HepG2 (cell line): ENCODE data around the gene TMBIM4. TPM values are rescaled to one million over a fixed set of nuclear protein-coding genes. Genes with fewer than 3 reads are reported as not detected.

Source experiments
- CEBPG ChIP-seq: IDR thresholded peaks from 2 replicates; pipeline ENCODE4 v1.6.1; 2016
- ELK4 ChIP-seq: sonication (generic); formaldehyde crosslinking; IDR thresholded peaks from 2 replicates; pipeline ENCODE4 v1.9.0; 2021; ENCODE audit warnings: missing genetic modification reagents, borderline replicate concordance
- ETV5 ChIP-seq: IDR thresholded peaks from 2 replicates; pipeline ENCODE4 v1.6.1; 2018; ENCODE audit warnings: missing biosample characterization, missing genetic modification reagents, inconsistent platforms, borderline replicate concordance
- PREB ChIP-seq: sonication (generic); formaldehyde crosslinking; IDR thresholded peaks from 2 replicates; pipeline ENCODE4 v1.4.0; 2020; ENCODE audit warnings: missing genetic modification reagents
- PRPF4 ChIP-seq: fragments of 200-400 bp; formaldehyde crosslinking; IDR thresholded peaks from 2 replicates; pipeline ENCODE4 v1.6.1; 2016; ENCODE audit warnings: low read length, low read depth; ENCODE audit not compliant: poor library complexity, severe bottlenecking
- ZNF720 ChIP-seq: sonication (generic); formaldehyde crosslinking; IDR thresholded peaks from 2 replicates; pipeline ENCODE4 v1.4.0; 2020; ENCODE audit warnings: missing genetic modification reagents
- polyA plus RNA-seq, 8 experiments: library from polyadenylated mRNA; depleted of rRNA in 3 of 8; stranded (reverse) in 7 of 8; unstranded in 1 of 8; fragments of >200 nt; fragmentation: Illumina TruSeq in 4 of 8; extraction: Trizol in 4 of 8; gene quantifications; 2 replicates each; pipeline versions ENCODE4 v1.2.1 to v1.2.3, GENCODE V29; 2011 to 2016; ENCODE audit warnings: low read depth in 4 of 8, missing spikeins in 1 of 8, mixed read lengths in 1 of 8; ENCODE audit not compliant: insufficient read depth in 1 of 8
- total RNA-seq, 5 experiments: library from RNA; depleted of rRNA; stranded (reverse); fragments of >200 nt; fragmentation: Illumina TruSeq; extraction: Trizol; gene quantifications; 2 replicates each; pipeline ENCODE4 v1.2.3, GENCODE V29; 2016; ENCODE audit warnings: low read depth in 1 of 5
- TF ChIP-seq, protein P1 (sequence below): sonication (generic); formaldehyde crosslinking; IDR thresholded peaks from 2 replicates; pipeline ENCODE4 v1.4.0; 2020; ENCODE audit warnings: mild to moderate bottlenecking, missing genetic modification reagents
- TF ChIP-seq, protein P2 (sequence below), 2 experiments: sonication (generic) in 1 of 2; formaldehyde crosslinking in 1 of 2; IDR thresholded peaks; 2 replicates each; pipeline versions ENCODE4 v1.4.0 to v1.6.1; 2016 to 2020; ENCODE audit warnings: borderline replicate concordance in 1 of 2, low read depth in 1 of 2, mild to moderate bottlenecking in 1 of 2, missing genetic modification reagents in 1 of 2

TMBIM4 gene
- total and polyA plus RNA-seq, 2 of the 13 experiments (the other 11 are each of a cell fraction or from before 2014, with no cell fraction given), result 60.5 to 67.7 TPM

- TF ChIP-seq, protein P1, sequence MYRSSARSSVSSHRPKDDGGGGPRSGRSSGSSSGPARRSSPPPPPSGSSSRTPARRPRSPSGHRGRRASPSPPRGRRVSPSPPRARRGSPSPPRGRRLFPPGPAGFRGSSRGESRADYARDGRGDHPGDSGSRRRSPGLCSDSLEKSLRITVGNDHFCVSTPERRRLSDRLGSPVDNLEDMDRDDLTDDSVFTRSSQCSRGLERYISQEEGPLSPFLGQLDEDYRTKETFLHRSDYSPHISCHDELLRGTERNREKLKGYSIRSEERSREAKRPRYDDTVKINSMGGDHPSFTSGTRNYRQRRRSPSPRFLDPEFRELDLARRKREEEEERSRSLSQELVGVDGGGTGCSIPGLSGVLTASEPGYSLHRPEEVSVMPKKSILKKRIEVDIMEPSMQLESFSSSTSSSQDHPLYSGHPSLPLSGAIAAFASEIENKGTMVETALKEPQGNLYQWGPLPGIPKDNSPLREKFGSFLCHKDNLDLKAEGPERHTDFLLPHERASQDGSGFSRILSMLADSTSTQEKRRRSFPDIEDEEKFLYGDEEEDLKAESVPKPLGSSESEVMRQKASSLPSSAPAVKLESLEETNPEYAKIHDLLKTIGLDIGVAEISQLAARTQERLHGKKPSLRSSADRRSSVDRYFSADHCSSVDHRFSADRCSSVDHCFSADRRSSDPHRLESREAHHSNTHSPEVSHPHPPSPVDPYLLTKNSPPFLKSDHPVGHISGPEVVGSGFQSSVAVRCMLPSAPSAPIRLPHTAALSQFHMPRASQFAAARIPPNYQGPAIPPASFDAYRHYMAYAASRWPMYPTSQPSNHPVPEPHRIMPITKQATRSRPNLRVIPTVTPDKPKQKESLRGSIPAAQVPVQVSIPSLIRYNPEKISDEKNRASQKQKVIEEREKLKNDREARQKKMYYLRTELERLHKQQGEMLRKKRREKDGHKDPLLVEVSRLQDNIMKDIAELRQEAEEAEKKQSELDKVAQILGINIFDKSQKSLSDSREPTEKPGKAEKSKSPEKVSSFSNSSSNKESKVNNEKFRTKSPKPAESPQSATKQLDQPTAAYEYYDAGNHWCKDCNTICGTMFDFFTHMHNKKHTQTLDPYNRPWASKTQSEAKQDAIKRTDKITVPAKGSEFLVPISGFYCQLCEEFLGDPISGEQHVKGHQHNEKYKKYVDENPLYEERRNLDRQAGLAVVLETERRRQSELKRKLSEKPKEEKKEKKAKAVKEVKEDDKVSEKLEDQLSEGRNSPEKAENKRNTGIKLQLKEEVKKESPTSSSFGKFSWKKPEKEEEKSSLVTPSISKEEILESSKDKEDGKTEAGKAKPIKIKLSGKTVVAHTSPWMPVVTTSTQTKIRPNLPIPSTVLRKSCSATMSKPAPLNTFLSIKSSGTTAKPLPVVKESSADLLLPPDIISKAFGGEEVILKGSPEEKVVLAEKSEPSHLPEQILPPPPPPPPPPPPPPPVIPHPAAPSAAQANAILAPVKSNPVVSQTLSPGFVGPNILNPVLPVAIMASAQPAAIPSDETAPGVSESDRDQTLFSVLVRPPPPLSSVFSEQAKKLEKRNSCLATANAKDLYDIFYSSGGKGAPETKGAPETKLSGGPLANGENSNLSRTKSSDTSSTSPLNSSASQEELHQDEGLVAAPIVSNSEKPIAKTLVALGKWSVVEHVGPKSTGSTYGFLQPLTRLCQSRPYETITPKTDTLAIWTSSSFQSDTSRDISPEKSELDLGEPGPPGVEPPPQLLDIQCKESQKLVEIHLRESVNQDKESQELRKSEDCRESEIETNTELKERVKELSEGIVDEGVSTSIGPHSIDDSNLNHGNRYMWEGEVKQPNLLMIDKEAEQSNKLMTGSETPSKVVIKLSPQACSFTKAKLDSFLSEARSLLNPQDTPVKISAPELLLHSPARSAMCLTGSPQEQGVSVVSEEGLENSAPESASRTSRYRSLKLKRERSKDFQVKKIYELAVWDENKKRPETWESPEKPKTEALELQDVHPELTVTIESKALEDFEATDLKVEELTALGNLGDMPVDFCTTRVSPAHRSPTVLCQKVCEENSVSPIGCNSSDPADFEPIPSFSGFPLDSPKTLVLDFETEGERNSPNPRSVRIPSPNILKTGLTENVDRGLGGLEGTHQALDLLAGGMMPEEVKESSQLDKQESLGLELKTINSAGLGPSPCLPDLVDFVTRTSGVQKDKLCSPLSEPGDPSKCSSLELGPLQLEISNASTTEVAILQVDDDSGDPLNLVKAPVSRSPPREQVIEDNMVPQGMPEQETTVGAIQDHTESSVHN, result no peak
- no peak for TF ChIP-seq ZNF720 (CRISPR knock-in tag)
- TF ChIP-seq PRPF4, result no peak
- peak; percentile 49; the same call in 1 of the 2 replicates for TF ChIP-seq CEBPG (CRISPR knock-in tag)
- TF ChIP-seq PREB, result no peak
- no peak for TF ChIP-seq ELK4 (CRISPR knock-in tag)
- peak; percentile 77; the same call in 1 of the 2 replicates for TF ChIP-seq ETV5 (CRISPR knock-in tag)
- TF ChIP-seq, protein P2, sequence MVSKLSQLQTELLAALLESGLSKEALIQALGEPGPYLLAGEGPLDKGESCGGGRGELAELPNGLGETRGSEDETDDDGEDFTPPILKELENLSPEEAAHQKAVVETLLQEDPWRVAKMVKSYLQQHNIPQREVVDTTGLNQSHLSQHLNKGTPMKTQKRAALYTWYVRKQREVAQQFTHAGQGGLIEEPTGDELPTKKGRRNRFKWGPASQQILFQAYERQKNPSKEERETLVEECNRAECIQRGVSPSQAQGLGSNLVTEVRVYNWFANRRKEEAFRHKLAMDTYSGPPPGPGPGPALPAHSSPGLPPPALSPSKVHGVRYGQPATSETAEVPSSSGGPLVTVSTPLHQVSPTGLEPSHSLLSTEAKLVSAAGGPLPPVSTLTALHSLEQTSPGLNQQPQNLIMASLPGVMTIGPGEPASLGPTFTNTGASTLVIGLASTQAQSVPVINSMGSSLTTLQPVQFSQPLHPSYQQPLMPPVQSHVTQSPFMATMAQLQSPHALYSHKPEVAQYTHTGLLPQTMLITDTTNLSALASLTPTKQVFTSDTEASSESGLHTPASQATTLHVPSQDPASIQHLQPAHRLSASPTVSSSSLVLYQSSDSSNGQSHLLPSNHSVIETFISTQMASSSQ (IDR thresholded peaks at IDR 0.05; ENCODE audit: low read depth), result no peak
- TF ChIP-seq, protein P2 (CRISPR knock-in tag; IDR thresholded peaks at IDR 0.05; ENCODE audit: borderline replicate concordance), result no peak
Measured at GRCh38 chr12:66144791-66145754, 24.7 kb downstream of the TMBIM4 start (continued).
